ENCODE results near the gene AGR3.
"Not testable (repeated sequence)": the region's sequence is repeated elsewhere in the genome, so short reads cannot be mapped to it uniquely, and the experiment has no call there.

The AGR3 gene

GRCh38 chr7:16891338-16891737 is 9.6 kb upstream of the AGR3 start:
- DNase-seq, result no peak

- DNase-seq, result no peak
Observed at GRCh38 chr7:16889851-16890415, 8.2 kb upstream of the AGR3 start.

- DNase-seq, result no peak
Observed at GRCh38 chr7:16889305-16889704, 7.5 kb upstream of the AGR3 start.

- no peak for DNase-seq
Observed at GRCh38 chr7:16883918-16884317, 2.1 kb upstream of the AGR3 start.

GRCh38 chr7:16880554-16880953 is 1.2 kb downstream of the AGR3 start:
- DNase-seq, result no peak

- no peak for DNase-seq
Observed at GRCh38 chr7:16879181-16879580, 2.6 kb downstream of the AGR3 start.

GRCh38 chr7:16875861-16876260 is 5.9 kb downstream of the AGR3 start:
- DNase-seq, result no peak

GRCh38 chr7:16874066-16874465 is 7.7 kb downstream of the AGR3 start:
- DNase-seq, result no peak

GRCh38 chr7:16867328-16867727 is 14.5 kb downstream of the AGR3 start:
- DNase-seq, result no peak

GRCh38 chr7:16853189-16853588 is 28.6 kb downstream of the AGR3 start:
- not testable (repeated sequence) for DNase-seq

GRCh38 chr7:16851829-16852228 is 30.0 kb downstream of the AGR3 start:
- peak; percentile 51 for DNase-seq

- no peak for DNase-seq
Observed at GRCh38 chr7:16850614-16851466, 30.9 kb downstream of the AGR3 start.

GRCh38 chr7:16849296-16850148 is 32.3 kb downstream of the AGR3 start:
- DNase-seq, result no peak

GRCh38 chr7:16847381-16847860 is 34.4 kb downstream of the AGR3 start:
- no peak for DNase-seq

- no peak for DNase-seq
Observed at GRCh38 chr7:16846601-16847165, 35.1 kb downstream of the AGR3 start.

GRCh38 chr7:16845746-16846145 is 36.0 kb downstream of the AGR3 start:
- DNase-seq, result no peak

GRCh38 chr7:16841681-16842080 is 40.1 kb downstream of the AGR3 start:
- DNase-seq, result no peak

- DNase-seq, result no peak
Observed at GRCh38 chr7:16840094-16840493, 41.7 kb downstream of the AGR3 start.

GRCh38 chr7:16839646-16840045 is 42.1 kb downstream of the AGR3 start:
- no peak for DNase-seq

- DNase-seq, result no peak
Observed at GRCh38 chr7:16838891-16839290, 42.9 kb downstream of the AGR3 start.

- no peak for DNase-seq
Observed at GRCh38 chr7:16838386-16838785, 43.4 kb downstream of the AGR3 start.

GRCh38 chr7:16836481-16836880 is 45.3 kb downstream of the AGR3 start:
- no peak for DNase-seq

- no peak for DNase-seq
Observed at GRCh38 chr7:16833373-16833772, 48.4 kb downstream of the AGR3 start.

Measured in GF-D8 (cell line).